ENCODE measurements around the gene ISYNA1.
A peak's percentile ranks its signal among the peaks of the same experiment; 100 is the strongest.

The ISYNA1 gene

GRCh38 chr19:18450931-18451836 is 13.3 kb upstream of the ISYNA1 start:
- no peaks in the 10 kb centered on the region for H3K9me3 ChIP-seq (ENCODE audit: control insufficient read depth, insufficient read depth, low read length)
- no peaks in the 10 kb centered on the region for H3K79me2 ChIP-seq (ENCODE audit: control insufficient read depth, low read length)
- TF ChIP-seq CTCF (IDR thresholded peaks at IDR 0.05; ENCODE audit: low read depth, low read length, poor library complexity, severe bottlenecking) = peak; percentile 98
- no peak for TF ChIP-seq EZH2phosphoT487 (IDR thresholded peaks at IDR 0.05; ENCODE audit: borderline replicate concordance, low read length)
- no peaks in the 10 kb centered on the region for H4K20me1 ChIP-seq (ENCODE audit: control insufficient read depth, insufficient read depth, low read depth, low read length)
- H3K4me2 ChIP-seq (ENCODE audit: low read length) = no peak overlapping the region
- no peak overlapping the region for H3K27ac ChIP-seq (ENCODE audit: low read depth, low read length)
- H3K36me3 ChIP-seq (ENCODE audit: control insufficient read depth, low read length) = peaks cover 39% of the 10 kb centered on the region
- peaks cover 4% of the 10 kb centered on the region; the same call in 1 of the 2 replicates for H3K4me1 ChIP-seq (ENCODE audit: control insufficient read depth, low read length)
- no peaks in the 10 kb centered on the region for H3K9me2 ChIP-seq (replicated peaks; ENCODE audit: control insufficient read depth, low read length)
- H3F3A ChIP-seq (ENCODE audit: control insufficient read depth, insufficient read depth) = no peaks in the 10 kb centered on the region
- no peak overlapping the region for H3K4me3 ChIP-seq (ENCODE audit: low read length)
- no peaks in the 10 kb centered on the region for H3K27me3 ChIP-seq (ENCODE audit: control insufficient read depth, low read length)

GRCh38 chr19:18450021-18450930 is 12.3 kb upstream of the ISYNA1 start:
- Histone ChIP-seq H3K27ac (ENCODE audit: low read depth, low read length) (no peak overlapping the region), H3K4me2 (ENCODE audit: low read length) (no peak overlapping the region), H3K27me3 (ENCODE audit: control insufficient read depth, low read length) (no peaks in the 10 kb centered on the region), H3K9me2 (replicated peaks; ENCODE audit: control insufficient read depth, low read length) (no peaks in the 10 kb centered on the region), H3K4me3 (ENCODE audit: low read length) (no peak overlapping the region), H3K4me1 (ENCODE audit: control insufficient read depth, low read length) (peaks cover 4% of the 10 kb centered on the region; the same call in 1 of the 2 replicates), H4K20me1 (ENCODE audit: control insufficient read depth, insufficient read depth, low read depth, low read length) (no peaks in the 10 kb centered on the region), H3F3A (ENCODE audit: control insufficient read depth, insufficient read depth) (no peaks in the 10 kb centered on the region), H3K9me3 (ENCODE audit: control insufficient read depth, insufficient read depth, low read length) (no peaks in the 10 kb centered on the region), H3K36me3 (ENCODE audit: control insufficient read depth, low read length) (peaks cover 42% of the 10 kb centered on the region), H3K79me2 (ENCODE audit: control insufficient read depth, low read length) (no peaks in the 10 kb centered on the region)
- TF ChIP-seq CTCF (IDR thresholded peaks at IDR 0.05; ENCODE audit: low read depth, low read length, poor library complexity, severe bottlenecking) = no peak
- TF ChIP-seq EZH2phosphoT487 (IDR thresholded peaks at IDR 0.05; ENCODE audit: borderline replicate concordance, low read length) = no peak

DNA sequence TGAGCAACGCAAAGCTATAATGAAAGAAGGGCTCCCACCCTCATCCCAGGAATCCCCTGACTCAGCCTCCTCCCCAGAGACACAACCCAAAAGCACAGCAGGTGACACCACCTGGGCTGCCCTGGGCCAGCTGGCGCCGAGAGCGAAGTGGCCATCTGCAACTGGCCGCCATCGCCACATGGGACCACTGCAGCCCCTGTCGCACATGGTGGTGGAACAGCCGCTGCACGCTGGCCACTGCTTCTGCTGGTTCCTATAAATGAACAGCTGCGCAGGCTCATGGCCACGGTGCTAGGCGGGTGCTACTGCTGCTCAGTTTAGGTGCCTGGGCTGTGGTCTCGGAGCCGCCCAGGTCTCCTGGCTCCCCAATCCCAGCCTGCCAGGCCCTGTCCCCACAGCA is 11.6 kb upstream of the ISYNA1 start:
- Histone ChIP-seq H3K4me1 (ENCODE audit: control insufficient read depth, low read length) (peaks cover 4% of the 10 kb centered on the region; the same call in 1 of the 2 replicates), H4K20me1 (ENCODE audit: control insufficient read depth, insufficient read depth, low read depth, low read length) (no peaks in the 10 kb centered on the region), H3K4me3 (ENCODE audit: low read length) (no peak overlapping the region), H3K27me3 (ENCODE audit: control insufficient read depth, low read length) (no peaks in the 10 kb centered on the region), H3K79me2 (ENCODE audit: control insufficient read depth, low read length) (no peaks in the 10 kb centered on the region), H3F3A (ENCODE audit: control insufficient read depth, insufficient read depth) (no peaks in the 10 kb centered on the region), H3K9me2 (replicated peaks; ENCODE audit: control insufficient read depth, low read length) (no peaks in the 10 kb centered on the region), H3K9me3 (ENCODE audit: control insufficient read depth, insufficient read depth, low read length) (no peaks in the 10 kb centered on the region), H3K4me2 (ENCODE audit: low read length) (no peak overlapping the region), H3K27ac (ENCODE audit: low read depth, low read length) (no peak overlapping the region), H3K36me3 (ENCODE audit: control insufficient read depth, low read length) (peaks cover 45% of the 10 kb centered on the region)
- TF ChIP-seq EZH2phosphoT487 (IDR thresholded peaks at IDR 0.05; ENCODE audit: borderline replicate concordance, low read length) = no peak
- no peak for TF ChIP-seq CTCF (IDR thresholded peaks at IDR 0.05; ENCODE audit: low read depth, low read length, poor library complexity, severe bottlenecking)

Measured in DOHH2 (cell line).